NB4 (cell line): ENCODE measurements around the gene TUBA1A.
"Not testable (repeated sequence)": the region's sequence is repeated elsewhere in the genome, so short reads cannot be mapped to it uniquely, and the experiment has no call there.

ENCODE experiments used
- POLR2A ChIP-seq: IDR thresholded peaks from 2 replicates; pipeline ENCODE4 v1.6.1; 2011; ENCODE audit warnings: mild to moderate bottlenecking; ENCODE audit not compliant: insufficient read length; ENCODE audit errors: extremely low read depth
- TF ChIP-seq, protein P1 (sequence below): IDR thresholded peaks from one replicate; pipeline ENCODE4 v1.5.1; 2012; ENCODE audit warnings: low read depth, low read length

DNA sequence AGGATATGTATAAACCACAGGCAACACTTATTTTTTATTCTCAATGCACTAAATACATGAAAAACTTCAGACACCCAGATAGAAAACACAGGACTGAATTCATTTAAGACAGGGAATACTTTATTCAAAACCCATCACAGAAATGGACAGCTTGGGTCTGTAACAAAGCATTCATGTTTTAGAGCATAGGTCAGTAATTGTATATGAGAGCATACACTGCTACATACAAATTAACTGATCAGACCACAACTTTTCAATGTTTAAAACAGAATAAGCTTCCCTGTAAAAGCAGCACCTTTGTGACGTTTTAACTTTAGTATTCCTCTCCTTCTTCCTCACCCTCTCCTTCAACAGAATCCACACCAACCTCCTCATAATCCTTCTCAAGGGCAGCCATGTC lies 4.2 kb downstream of the TUBA1A start:
- TF ChIP-seq POLR2A: not testable (repeated sequence)
- TF ChIP-seq, protein P1, sequence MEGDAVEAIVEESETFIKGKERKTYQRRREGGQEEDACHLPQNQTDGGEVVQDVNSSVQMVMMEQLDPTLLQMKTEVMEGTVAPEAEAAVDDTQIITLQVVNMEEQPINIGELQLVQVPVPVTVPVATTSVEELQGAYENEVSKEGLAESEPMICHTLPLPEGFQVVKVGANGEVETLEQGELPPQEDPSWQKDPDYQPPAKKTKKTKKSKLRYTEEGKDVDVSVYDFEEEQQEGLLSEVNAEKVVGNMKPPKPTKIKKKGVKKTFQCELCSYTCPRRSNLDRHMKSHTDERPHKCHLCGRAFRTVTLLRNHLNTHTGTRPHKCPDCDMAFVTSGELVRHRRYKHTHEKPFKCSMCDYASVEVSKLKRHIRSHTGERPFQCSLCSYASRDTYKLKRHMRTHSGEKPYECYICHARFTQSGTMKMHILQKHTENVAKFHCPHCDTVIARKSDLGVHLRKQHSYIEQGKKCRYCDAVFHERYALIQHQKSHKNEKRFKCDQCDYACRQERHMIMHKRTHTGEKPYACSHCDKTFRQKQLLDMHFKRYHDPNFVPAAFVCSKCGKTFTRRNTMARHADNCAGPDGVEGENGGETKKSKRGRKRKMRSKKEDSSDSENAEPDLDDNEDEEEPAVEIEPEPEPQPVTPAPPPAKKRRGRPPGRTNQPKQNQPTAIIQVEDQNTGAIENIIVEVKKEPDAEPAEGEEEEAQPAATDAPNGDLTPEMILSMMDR: not testable (repeated sequence)
